Immature natural killer cell (primary cell): ENCODE data around the gene OXCT1. TPM values are rescaled to one million over a fixed set of nuclear protein-coding genes. Genes with fewer than 3 reads are reported as not detected.

Experiments used
- DNase-seq, 3 donors: peaks; one replicate each; pipeline ENCODE4 v3.0.0; 2022; ENCODE audit warnings: mixed read lengths in 1 of 3
- H3K27ac Mint-ChIP-seq, 6 donors: one replicate each; pipeline ENCODE4 v1.8.0; 2020; ENCODE audit warnings: mixed read lengths in 6 of 6, mild to moderate bottlenecking in 5 of 6, inconsistent platforms in 4 of 6, moderate library complexity in 3 of 6
- H3K27me3 Mint-ChIP-seq, 3 donors: one replicate each; pipeline ENCODE4 v1.8.0; 2020 to 2021; ENCODE audit warnings: low read depth in 3 of 3, mild to moderate bottlenecking in 3 of 3, mixed read lengths in 3 of 3, moderate library complexity in 3 of 3, inconsistent platforms in 1 of 3
- H3K36me3 Mint-ChIP-seq, 3 donors: one replicate each; pipeline ENCODE4 v1.8.0; 2020; ENCODE audit warnings: mixed read lengths in 3 of 3, inconsistent platforms in 2 of 3, mild to moderate bottlenecking in 2 of 3
- H3K4me1 Mint-ChIP-seq, 2 donors: one replicate each; pipeline ENCODE4 v1.8.0; 2020; ENCODE audit warnings: inconsistent platforms in 2 of 2, mild to moderate bottlenecking in 2 of 2, mixed read lengths in 2 of 2, moderate library complexity in 1 of 2
- H3K4me3 Mint-ChIP-seq, 5 donors: one replicate each; pipeline ENCODE4 v1.8.0; 2020; ENCODE audit warnings: mild to moderate bottlenecking in 5 of 5, mixed read lengths in 5 of 5, inconsistent platforms in 3 of 5, moderate library complexity in 3 of 5
- H3K9me3 Mint-ChIP-seq, 6 donors: one replicate each; pipeline ENCODE4 v1.8.0; 2020; ENCODE audit warnings: mild to moderate bottlenecking in 6 of 6, mixed read lengths in 6 of 6, inconsistent platforms in 4 of 6, moderate library complexity in 3 of 6
- polyA plus RNA-seq, 3 donors: library from polyadenylated mRNA; unstranded; fragments of 300-500 nt; fragmentation: Illumina TruSeq; gene quantifications; one replicate each; pipeline ENCODE4 v1.2.3, GENCODE V29; 2021

Gene OXCT1
- 10 to 100 TPM; 16.6 to 25.3 (median 17.5) TPM for polyA plus RNA-seq

- Mint-ChIP-seq H3K4me1 (peaks cover 26 to 35% of the 10 kb centered on the region in 2 donors), H3K27ac (peak within 1 kb of the TSS; percentile 84 to 91 (median 90)), H3K36me3 (no peaks in the 10 kb centered on the region), H3K4me3 (peak within 1 kb of the TSS; percentile 84 to 92 (median 91)), H3K27me3 (peaks cover 2 to 9% (median 5%) of the 10 kb centered on the region in 3 donors), H3K9me3 (peaks cover 0 to 3% (median 0%) of the 10 kb centered on the region in 6 donors)
- peak; percentile 85 to 88 (median 85) for DNase-seq
Observed at GRCh38 chr5:41869724-41870626, at the start of gene OXCT1. OXCT1 (minus strand) TSS chr5:41870425; CDS start chr5:41870358, 67 bp downstream.

- no peak overlapping the region for H3K4me3 Mint-ChIP-seq
- H3K9me3 Mint-ChIP-seq = no peaks in the 10 kb centered on the region
- H3K4me1 Mint-ChIP-seq = peaks cover 0 to 5% of the 10 kb centered on the region in 2 donors
- DNase-seq = no peak
- H3K27ac Mint-ChIP-seq = peak overlapping the region in 1 of 6 donors; percentile 13
- H3K36me3 Mint-ChIP-seq = peaks cover 32 to 50% (median 35%) of the 10 kb centered on the region in 3 donors
- no peaks in the 10 kb centered on the region for H3K27me3 Mint-ChIP-seq
Observed at GRCh38 chr5:41918105-41918504, 47.9 kb upstream of the OXCT1 start.

GRCh38 chr5:41908374-41909079, 38.3 kb upstream of the OXCT1 start:
- H3K27ac Mint-ChIP-seq = no peak overlapping the region
- DNase-seq = no peak
- peaks cover 9 to 15% (median 12%) of the 10 kb centered on the region in 3 donors for H3K27me3 Mint-ChIP-seq
- peaks cover 17 to 50% (median 37%) of the 10 kb centered on the region in 3 donors for H3K36me3 Mint-ChIP-seq
- peaks cover 25 to 44% of the 10 kb centered on the region in 2 donors for H3K4me1 Mint-ChIP-seq
- H3K9me3 Mint-ChIP-seq = peaks cover 0 to 1% (median 0%) of the 10 kb centered on the region in 6 donors
- H3K4me3 Mint-ChIP-seq = no peak overlapping the region

GRCh38 chr5:41906151-41906550, 35.9 kb upstream of the OXCT1 start:
- H3K36me3 Mint-ChIP-seq = peaks cover 8 to 30% (median 26%) of the 10 kb centered on the region in 3 donors
- no peak overlapping the region for H3K4me3 Mint-ChIP-seq
- no peak for DNase-seq
- peaks cover 0 to 1% (median 0%) of the 10 kb centered on the region in 6 donors for H3K9me3 Mint-ChIP-seq
- H3K27me3 Mint-ChIP-seq = peaks cover 9 to 15% (median 15%) of the 10 kb centered on the region in 3 donors
- H3K27ac Mint-ChIP-seq = peak overlapping the region in 5 of 6 donors; percentile 11 to 51 (median 34)
- H3K4me1 Mint-ChIP-seq = peaks cover 28 to 49% of the 10 kb centered on the region in 2 donors

- Mint-ChIP-seq H3K9me3 (peaks cover 0 to 1% (median 0%) of the 10 kb centered on the region in 6 donors), H3K36me3 (peaks cover 4 to 20% (median 16%) of the 10 kb centered on the region in 3 donors), H3K27me3 (peaks cover 9 to 20% (median 15%) of the 10 kb centered on the region in 3 donors), H3K4me3 (peak within 1 kb of the TSS; percentile 91 to 96 (median 94)), H3K4me1 (peaks cover 28 to 44% of the 10 kb centered on the region in 2 donors), H3K27ac (peak within 1 kb of the TSS; percentile 92 to 99 (median 98))
- DNase-seq = peak; percentile 97 to 99 (median 98)
Observed at GRCh38 chr5:41903892-41904799, 33.9 kb upstream of the OXCT1 start, which contains the start of gene RIMOC1. RIMOC1 (plus strand) TSS chr5:41904344; CDS start chr5:41904368, 24 bp downstream.

GRCh38 chr5:41903382-41903891, 33.2 kb upstream of the OXCT1 start:
- DNase-seq = no peak
- peaks cover 4 to 15% (median 13%) of the 10 kb centered on the region in 3 donors for H3K36me3 Mint-ChIP-seq
- peaks cover 28 to 44% of the 10 kb centered on the region in 2 donors for H3K4me1 Mint-ChIP-seq
- peaks cover 0 to 1% (median 0%) of the 10 kb centered on the region in 6 donors for H3K9me3 Mint-ChIP-seq
- H3K4me3 Mint-ChIP-seq = peak overlapping the region; percentile 91 to 96 (median 94)
- peak overlapping the region; percentile 92 to 99 (median 98) for H3K27ac Mint-ChIP-seq
- H3K27me3 Mint-ChIP-seq = peaks cover 9 to 20% (median 15%) of the 10 kb centered on the region in 3 donors

GRCh38 chr5:41896230-41896629, 26.0 kb upstream of the OXCT1 start:
- no peak overlapping the region for H3K27ac Mint-ChIP-seq

GRCh38 chr5:41893074-41893851, 23.0 kb upstream of the OXCT1 start:
- Mint-ChIP-seq H3K9me3 (no peaks in the 10 kb centered on the region), H3K36me3 (no peaks in the 10 kb centered on the region), H3K4me1 (no peaks in the 10 kb centered on the region), H3K27ac (no peak overlapping the region), H3K27me3 (peaks cover 0 to 16% (median 11%) of the 10 kb centered on the region in 3 donors), H3K4me3 (no peak overlapping the region)
- DNase-seq = no peak

More at GRCh38 chr5:41896230-41896629, 26.0 kb upstream of the OXCT1 start:
- H3K4me3 Mint-ChIP-seq = no peak overlapping the region
- no peaks in the 10 kb centered on the region for H3K36me3 Mint-ChIP-seq
- no peaks in the 10 kb centered on the region for H3K4me1 Mint-ChIP-seq
- DNase-seq = no peak
- H3K27me3 Mint-ChIP-seq = peaks cover 0 to 13% (median 11%) of the 10 kb centered on the region in 3 donors
- H3K9me3 Mint-ChIP-seq = no peaks in the 10 kb centered on the region

- Mint-ChIP-seq H3K27me3 (peaks cover 0 to 16% (median 9%) of the 10 kb centered on the region in 3 donors), H3K9me3 (no peaks in the 10 kb centered on the region), H3K4me3 (no peak overlapping the region), H3K27ac (no peak overlapping the region), H3K36me3 (no peaks in the 10 kb centered on the region), H3K4me1 (no peaks in the 10 kb centered on the region)
- DNase-seq = no peak
Observed at GRCh38 chr5:41892031-41892430, 21.8 kb upstream of the OXCT1 start.

GRCh38 chr5:41891066-41891707, 21.0 kb upstream of the OXCT1 start:
- no peak overlapping the region for H3K27ac Mint-ChIP-seq
- H3K9me3 Mint-ChIP-seq = no peaks in the 10 kb centered on the region
- H3K4me3 Mint-ChIP-seq = no peak overlapping the region
- no peaks in the 10 kb centered on the region for H3K4me1 Mint-ChIP-seq
- no peaks in the 10 kb centered on the region for H3K36me3 Mint-ChIP-seq
- peaks cover 0 to 12% (median 5%) of the 10 kb centered on the region in 3 donors for H3K27me3 Mint-ChIP-seq
- no peak for DNase-seq

GRCh38 chr5:41885286-41885685, 15.1 kb upstream of the OXCT1 start:
- Mint-ChIP-seq H3K27me3 (peaks cover 2 to 4% (median 3%) of the 10 kb centered on the region in 3 donors), H3K9me3 (peaks cover 0 to 2% (median 0%) of the 10 kb centered on the region in 6 donors), H3K4me3 (no peak overlapping the region), H3K4me1 (no peaks in the 10 kb centered on the region), H3K27ac (no peak overlapping the region), H3K36me3 (no peaks in the 10 kb centered on the region)
- no peak for DNase-seq
